Stromal cell of bone marrow (primary cell): Measurements from ENCODE around the gene SNAP29.
"Not testable (repeated sequence)": the region's sequence is repeated elsewhere in the genome, so short reads cannot be mapped to it uniquely, and the experiment has no call there.

ENCODE experiments used
- DNase-seq: peaks from one replicate; pipeline ENCODE4 v3.0.0-alpha.2; 2012; ENCODE audit warnings: low read depth

Gene SNAP29

GRCh38 chr22:20834725-20835124 is 24.1 kb upstream of the SNAP29 start:
- no peak for DNase-seq

- DNase-seq, result no peak
Measured at GRCh38 chr22:20836987-20837823, 21.6 kb upstream of the SNAP29 start.

- not testable (repeated sequence) for DNase-seq
Measured at GRCh38 chr22:20839354-20839753, 19.5 kb upstream of the SNAP29 start.

- DNase-seq, result no peak
Measured at GRCh38 chr22:20839837-20840645, 18.8 kb upstream of the SNAP29 start.

GRCh38 chr22:20840646-20841371 is 18.0 kb upstream of the SNAP29 start:
- DNase-seq, result no peak

GRCh38 chr22:20843501-20843900 is 15.3 kb upstream of the SNAP29 start:
- DNase-seq, result no peak

GRCh38 chr22:20844055-20845037 is 14.5 kb upstream of the SNAP29 start:
- DNase-seq, result no peak

GRCh38 chr22:20847318-20847822 is 11.4 kb upstream of the SNAP29 start:
- no peak for DNase-seq

- no peak for DNase-seq
Measured at GRCh38 chr22:20852076-20852475, 6.7 kb upstream of the SNAP29 start.

- no peak for DNase-seq
Measured at GRCh38 chr22:20852503-20852902, 6.3 kb upstream of the SNAP29 start.

- DNase-seq, result no peak
Measured at GRCh38 chr22:20853236-20853660, 5.6 kb upstream of the SNAP29 start.

- DNase-seq, result no peak
Measured at GRCh38 chr22:20857247-20857643, 1.6 kb upstream of the SNAP29 start.

- DNase-seq, result peak; percentile 61
Measured at GRCh38 chr22:20857838-20858614, 781 bp upstream of the SNAP29 start.

GRCh38 chr22:20859615-20860014 is 808 bp downstream of the SNAP29 start:
- DNase-seq, result no peak

- DNase-seq, result no peak
Measured at GRCh38 chr22:20862540-20862939, 3.7 kb downstream of the SNAP29 start.

GRCh38 chr22:20863366-20863765 is 4.6 kb downstream of the SNAP29 start:
- DNase-seq, result no peak

GRCh38 chr22:20864186-20864908 is 5.5 kb downstream of the SNAP29 start:
- DNase-seq, result no peak

GRCh38 chr22:20865331-20865730 is 6.5 kb downstream of the SNAP29 start:
- no peak for DNase-seq

- no peak for DNase-seq
Measured at GRCh38 chr22:20865875-20866445, 7.2 kb downstream of the SNAP29 start.
